NT2/D1 (cell line): ENCODE measurements around the gene KANK2.
"Not testable (repeated sequence)": the region's sequence is repeated elsewhere in the genome, so short reads cannot be mapped to it uniquely, and the experiment has no call there.

Experiments
- SUZ12 ChIP-seq: IDR thresholded peaks from 2 replicates; pipeline ENCODE4 v1.6.1; 2011; ENCODE audit not compliant: insufficient read length, insufficient read depth; ENCODE audit errors: extremely low read depth
- YY1 ChIP-seq: IDR thresholded peaks from 2 replicates; pipeline ENCODE4 v1.6.1; 2011; ENCODE audit not compliant: insufficient read length, insufficient read depth

GRCh38 chr19:11180975-11181374, 16.4 kb downstream of the KANK2 start:
- not testable (repeated sequence) for TF ChIP-seq YY1, SUZ12
